GM23248 (cell line): Measurements from ENCODE around the gene SHB. TPM values are rescaled to one million over a fixed set of nuclear protein-coding genes. Genes with fewer than 3 reads are reported as not detected.

ENCODE experiments used
- DNase-seq: peaks from one replicate; pipeline ENCODE4 v3.0.0-alpha.2; 2015
- H2AFZ ChIP-seq: fragments of 200-600 bp; sonication (generic); 2 replicates; pipeline ENCODE4 v1.6.1; 2016; ENCODE audit warnings: antibody characterized with exemption
- H3F3A ChIP-seq: fragments of 200-600 bp; sonication (generic); 2 replicates; pipeline ENCODE4 v1.6.1; 2016; ENCODE audit warnings: mild to moderate bottlenecking, antibody characterized with exemption, mixed run types; ENCODE audit not compliant: insufficient read depth
- H3K27ac ChIP-seq: fragments of 200-600 bp; sonication (generic); 2 replicates; pipeline ENCODE4 v1.5.1; 2016; ENCODE audit warnings: mild to moderate bottlenecking
- H3K27me3 ChIP-seq: fragments of 200-600 bp; sonication (generic); replicated peaks from 2 replicates; pipeline ENCODE4 v1.6.1; 2016; ENCODE audit warnings: mild to moderate bottlenecking; ENCODE audit not compliant: insufficient read depth
- H3K36me3 ChIP-seq: fragments of 200-600 bp; sonication (generic); 2 replicates; pipeline ENCODE4 v1.6.1; 2016; ENCODE audit warnings: low read depth, mild to moderate bottlenecking
- H3K4me1 ChIP-seq: fragments of 200-600 bp; sonication (generic); 2 replicates; pipeline ENCODE4 v1.6.1; 2016; ENCODE audit warnings: mild to moderate bottlenecking; ENCODE audit not compliant: insufficient read depth
- H3K4me2 ChIP-seq: fragments of 200-600 bp; sonication (generic); one replicate; pipeline ENCODE4 v1.6.1; 2016; ENCODE audit warnings: mild to moderate bottlenecking; ENCODE audit not compliant: unreplicated experiment
- H3K4me3 ChIP-seq: fragments of 200-600 bp; sonication (generic); 2 replicates; pipeline ENCODE4 v1.5.1; 2016; ENCODE audit warnings: mild to moderate bottlenecking
- H3K79me2 ChIP-seq: fragments of 200-600 bp; sonication (generic); 2 replicates; pipeline ENCODE4 v1.6.1; 2016; ENCODE audit warnings: mild to moderate bottlenecking; ENCODE audit not compliant: insufficient read depth
- H3K9ac ChIP-seq: fragments of 200-600 bp; sonication (generic); 2 replicates; pipeline ENCODE4 v1.6.1; 2016; ENCODE audit warnings: mild to moderate bottlenecking
- H3K9me2 ChIP-seq: fragments of 200-600 bp; sonication (generic); 2 replicates; pipeline ENCODE4 v1.6.1; 2016; ENCODE audit warnings: mixed run types, mild to moderate bottlenecking, moderate library complexity; ENCODE audit not compliant: insufficient read depth
- H3K9me3 ChIP-seq: fragments of 200-600 bp; sonication (generic); one replicate; pipeline ENCODE4 v1.6.1; 2017; ENCODE audit warnings: low read depth
- H4K20me1 ChIP-seq: fragments of 200-600 bp; sonication (generic); 2 replicates; pipeline ENCODE4 v1.6.0; 2016; ENCODE audit not compliant: insufficient read depth
- EZH2 ChIP-seq: fragments of 200-600 bp; sonication (generic); IDR thresholded peaks from 2 replicates; pipeline ENCODE4 v1.6.1; 2018; ENCODE audit warnings: antibody characterized with exemption, mild to moderate bottlenecking; ENCODE audit not compliant: insufficient read depth, poor library complexity, severe bottlenecking
- EZH2phosphoT487 ChIP-seq: fragments of 200-600 bp; sonication (generic); IDR thresholded peaks from 2 replicates; pipeline ENCODE4 v1.6.1; 2018; ENCODE audit warnings: antibody characterized with exemption, moderate library complexity, mild to moderate bottlenecking, low read depth; ENCODE audit not compliant: insufficient read depth
- whole genome bisulfite sequencing, 2 experiments: methylation state at CpG; one replicate each; pipeline ENCODE4 v1.1.6; 2015 to 2017; ENCODE audit warnings: low lambda C conversion rate in 2 of 2, low coverage in 1 of 2; ENCODE audit errors: missing lambda C conversion rate in 2 of 2; 5-methylcytosine and 5-hydroxymethylcytosine counted together
- in situ Hi-C: fragments of 300-500 bp; cut with MboI; formaldehyde crosslinking; loops from 2 replicates; pipeline ENCODE4 v1.15.0; 2020
- polyA plus RNA-seq: library from polyadenylated mRNA; unstranded; fragments of >200 nt; fragmentation: Nextera tagmentation; extraction: Ambion mirVana; gene quantifications from 2 replicates; pipeline ENCODE4 v1.2.1, GENCODE V29; 2016
- total RNA-seq: library from RNA; depleted of rRNA; stranded (reverse); fragments of >200 nt; shearing (Covaris generic); gene quantifications from 2 replicates; pipeline ENCODE4 v1.2.3, GENCODE V29; 2014

The SHB gene
- total and polyA plus RNA-seq, 2 experiments from 2014 or later, result 3.9 to 11.1 TPM

GRCh38 chr9:38026021-38026809 is 42.8 kb downstream of the SHB start:
- Histone ChIP-seq H3F3A (peaks cover 34% of the 10 kb centered on the region), H3K9me2 (no peaks in the 10 kb centered on the region), H3K27ac (peak overlapping the region; percentile 93), H2AFZ (peak overlapping the region; percentile 17; the same call in 1 of the 2 replicates), H3K4me2 (peak overlapping the region; percentile 55), H4K20me1 (no peaks in the 10 kb centered on the region), H3K36me3 (no peaks in the 10 kb centered on the region), H3K79me2 (peaks cover 90% of the 10 kb centered on the region), H3K9me3 (no peaks in the 10 kb centered on the region), H3K9ac (peak overlapping the region; percentile 77), H3K4me3 (peak overlapping the region; percentile 52), H3K4me1 (peaks cover 42% of the 10 kb centered on the region), H3K27me3 (no peaks in the 10 kb centered on the region)
- 20 to 21% methylated on average over 18 of the region's 18 CpGs for WGBS, 2 experiments
- TF ChIP-seq EZH2phosphoT487 (no peak), EZH2 (no peak)
- DNase-seq, result peak; percentile 95
- in situ Hi-C loops, result no loop called here

GRCh38 chr9:38025166-38025565 is 43.9 kb downstream of the SHB start:
- no peak for DNase-seq
- TF ChIP-seq EZH2phosphoT487 (no peak), EZH2 (no peak)
- H3K9me2 ChIP-seq, result no peaks in the 10 kb centered on the region
- peaks cover 34% of the 10 kb centered on the region for H3F3A ChIP-seq
- no peaks in the 10 kb centered on the region for H3K36me3 ChIP-seq
- H3K4me1 ChIP-seq, result peaks cover 45% of the 10 kb centered on the region
- H3K9ac ChIP-seq, result peak overlapping the region; percentile 77
- peak overlapping the region; percentile 55 for H3K4me2 ChIP-seq
- H3K79me2 ChIP-seq, result peaks cover 90% of the 10 kb centered on the region
- 90 to 95% methylated on average over 8 of the region's 8 CpGs for WGBS, 2 experiments
- H3K27ac ChIP-seq, result peak overlapping the region; percentile 93
- no peaks in the 10 kb centered on the region for H4K20me1 ChIP-seq
- in situ Hi-C loops, result no loop called here
- no peak overlapping the region for H3K4me3 ChIP-seq
- no peaks in the 10 kb centered on the region for H3K27me3 ChIP-seq
- no peaks in the 10 kb centered on the region for H3K9me3 ChIP-seq
- no peak overlapping the region for H2AFZ ChIP-seq

- Histone ChIP-seq H2AFZ (no peak overlapping the region), H3K9ac (peak overlapping the region; percentile 54), H3K79me2 (peaks cover 89% of the 10 kb centered on the region), H3F3A (peaks cover 44% of the 10 kb centered on the region), H4K20me1 (no peaks in the 10 kb centered on the region), H3K4me1 (peaks cover 55% of the 10 kb centered on the region), H3K27me3 (no peaks in the 10 kb centered on the region), H3K36me3 (no peaks in the 10 kb centered on the region), H3K4me3 (no peak overlapping the region), H3K27ac (peak overlapping the region; percentile 93), H3K9me3 (no peaks in the 10 kb centered on the region), H3K4me2 (peak overlapping the region; percentile 51), H3K9me2 (no peaks in the 10 kb centered on the region)
- in situ Hi-C loops, result no loop called here
- DNase-seq, result peak; percentile 80
- 26 to 28% methylated on average over 7 of the region's 7 CpGs for WGBS, 2 experiments
- TF ChIP-seq EZH2phosphoT487, result no peak
- TF ChIP-seq EZH2, result no peak
These were observed 44.9 kb downstream of the SHB start for GRCh38 chr9:38024036-38024681.

- Histone ChIP-seq H3K4me2 (peak overlapping the region; percentile 51), H3K9me3 (no peaks in the 10 kb centered on the region), H4K20me1 (no peaks in the 10 kb centered on the region), H3K9me2 (no peaks in the 10 kb centered on the region), H3K27me3 (no peaks in the 10 kb centered on the region), H3F3A (peaks cover 47% of the 10 kb centered on the region), H3K4me3 (no peak overlapping the region), H3K9ac (peak overlapping the region; percentile 25; the same call in 1 of the 2 replicates), H3K27ac (peak overlapping the region; percentile 93; the same call in 1 of the 2 replicates), H3K79me2 (peaks cover 84% of the 10 kb centered on the region), H3K36me3 (no peaks in the 10 kb centered on the region), H2AFZ (no peak overlapping the region), H3K4me1 (peaks cover 59% of the 10 kb centered on the region)
- 61 to 69% methylated on average over 5 of the region's 5 CpGs for WGBS, 2 experiments
- in situ Hi-C loops, result no loop called here
- DNase-seq, result no peak
- TF ChIP-seq EZH2 (no peak), EZH2phosphoT487 (no peak)
These were observed 45.4 kb downstream of the SHB start for GRCh38 chr9:38023661-38024035.
